Panc1 (cell line): ENCODE results near the gene ZNF664. TPM values are rescaled to one million over a fixed set of nuclear protein-coding genes. Genes with fewer than 3 reads are reported as not detected.

Source experiments
- ATAC-seq: fragments of 200-7000 bp; cut with Tn5 transposase; 2 replicates; pipeline ENCODE4 v1.9.1; 2020; ENCODE audit warnings: mild to moderate bottlenecking, moderate library complexity
- BruUV-seq: library from RNA; stranded (reverse); fragments of 400-500 nt; replicated peaks from 2 replicates; lab custom pipeline; 2021; lab: Mats Ljungman, UMichigan
- CTCF ChIA-PET: fragments of 300-600 bp; sonication (Branson Sonifier 250); formaldehyde crosslinking; loops from one replicate; lab custom pipeline; 2022; ENCODE audit warnings: antibody characterized with exemption; lab: Charles Lee
- POLR2A ChIA-PET: fragments of 300-600 bp; sonication (Branson Sonifier 250); formaldehyde crosslinking; loops from one replicate; lab custom pipeline; 2022; ENCODE audit warnings: antibody characterized with exemption; lab: Charles Lee
- DNase-seq: peaks from one replicate; pipeline ENCODE4 v3.0.0-alpha.2; 2010; ENCODE audit warnings: low read depth, low spot score
- H3K27ac ChIP-seq: 2 replicates; pipeline ENCODE4 v1.5.1; 2011; ENCODE audit warnings: mild to moderate bottlenecking, low read length, inconsistent platforms
- H3K27me3 ChIP-seq: fragments of 200-500 bp; sonication (Bioruptor generic); 2 replicates; pipeline ENCODE4 v1.6.0; 2014; ENCODE audit warnings: low read length, inconsistent platforms; ENCODE audit not compliant: control insufficient read depth, insufficient read depth
- H3K36me3 ChIP-seq: fragments of 200-500 bp; sonication (Bioruptor generic); 2 replicates; pipeline ENCODE4 v1.5.1; 2014; ENCODE audit warnings: inconsistent platforms, mild to moderate bottlenecking, low read length, moderate library complexity; ENCODE audit not compliant: control insufficient read depth, insufficient read depth
- H3K4me1 ChIP-seq: 2 replicates; pipeline ENCODE4 v1.5.1; 2011; ENCODE audit warnings: inconsistent platforms, mild to moderate bottlenecking, low read length, moderate library complexity; ENCODE audit not compliant: control insufficient read depth, insufficient read depth
- H3K4me3 ChIP-seq, 2 experiments: 2 replicates each; pipeline ENCODE4 v1.5.1; 2011 to 2012; ENCODE audit warnings: low read depth in 2 of 2, low read length in 2 of 2, mild to moderate bottlenecking in 2 of 2, inconsistent platforms in 1 of 2, moderate library complexity in 1 of 2
- H3K9me3 ChIP-seq: fragments of 200-500 bp; sonication (Bioruptor generic); 2 replicates; pipeline ENCODE4 v1.5.1; 2014; ENCODE audit warnings: low read depth, mild to moderate bottlenecking, inconsistent platforms, low read length, moderate library complexity; ENCODE audit not compliant: control insufficient read depth, insufficient read depth
- POLR2AphosphoS5 ChIP-seq: IDR thresholded peaks from 2 replicates; pipeline ENCODE4 v1.6.1; 2012; ENCODE audit warnings: mild to moderate bottlenecking, low read depth, low read length, moderate library complexity
- SIN3A ChIP-seq: IDR thresholded peaks from 2 replicates; pipeline ENCODE4 v1.6.1; 2012; ENCODE audit warnings: low read depth, mild to moderate bottlenecking, low read length, moderate library complexity, borderline replicate concordance; ENCODE audit not compliant: insufficient read depth
- TCF7L2 ChIP-seq: IDR thresholded peaks from 2 replicates; pipeline ENCODE4 v1.6.1; 2011; ENCODE audit warnings: mild to moderate bottlenecking, low read depth, low read length, inconsistent platforms
- in situ Hi-C: cut with HindIII; loops from 2 replicates; pipeline ENCODE4 v1.10.0; 2016; ENCODE audit warnings: low sequenced_read_pairs, low pct_unique_long_range_greater_than_20kb
- intact Hi-C: fragments of 100-400 bp; cut with micrococcal nuclease; formaldehyde crosslinking; loops from one replicate; pipeline ENCODE4 v1.10.0; 2022; ENCODE audit not compliant: unreplicated experiment
- total RNA-seq: library from RNA; stranded (reverse); gene quantifications from one replicate; pipeline ENCODE4 v1.2.1, GENCODE V29; 2021; ENCODE audit not compliant: unreplicated experiment
- TF ChIP-seq, protein P1 (sequence below), 2 experiments: IDR thresholded peaks; 2 replicates each; pipeline ENCODE4 v1.6.1; 2011 to 2012; ENCODE audit warnings: low read depth in 2 of 2, control low read depth in 1 of 2, low read length in 1 of 2, mild to moderate bottlenecking in 1 of 2, moderate library complexity in 1 of 2; ENCODE audit not compliant: insufficient read depth in 1 of 2
- TF ChIP-seq, protein P2 (sequence below): fragments of 450-650 bp; IDR thresholded peaks from 2 replicates; pipeline ENCODE4 v1.5.1; 2017; ENCODE audit warnings: mild to moderate bottlenecking

ZNF664 gene
- total RNA-seq, 1 experiment from 2014 or later: 115 TPM

DNA sequence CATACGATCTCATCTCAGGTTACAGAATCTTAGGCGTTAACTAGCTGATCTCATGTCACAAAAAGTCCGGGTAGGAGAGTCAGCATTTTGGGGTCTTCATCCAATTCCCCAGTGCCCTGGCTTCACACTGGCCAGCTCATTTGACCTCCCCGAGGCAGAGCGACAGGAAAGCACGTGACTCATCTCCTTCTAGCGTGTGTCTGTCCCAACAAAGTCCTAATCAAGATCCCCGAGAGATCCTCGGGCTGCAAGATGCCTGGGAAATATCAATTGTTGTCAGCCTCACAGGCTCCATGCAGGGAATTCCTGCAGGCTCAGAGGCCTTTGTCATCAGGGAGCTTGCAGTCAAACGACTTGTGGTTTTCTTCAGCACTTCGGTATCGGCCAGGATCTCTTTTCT, 57.5 kb downstream of the ZNF664 start:
- TF ChIP-seq SIN3A (no peak), POLR2AphosphoS5 (no peak), TCF7L2 (no peak)
- TF ChIP-seq, protein P1, sequence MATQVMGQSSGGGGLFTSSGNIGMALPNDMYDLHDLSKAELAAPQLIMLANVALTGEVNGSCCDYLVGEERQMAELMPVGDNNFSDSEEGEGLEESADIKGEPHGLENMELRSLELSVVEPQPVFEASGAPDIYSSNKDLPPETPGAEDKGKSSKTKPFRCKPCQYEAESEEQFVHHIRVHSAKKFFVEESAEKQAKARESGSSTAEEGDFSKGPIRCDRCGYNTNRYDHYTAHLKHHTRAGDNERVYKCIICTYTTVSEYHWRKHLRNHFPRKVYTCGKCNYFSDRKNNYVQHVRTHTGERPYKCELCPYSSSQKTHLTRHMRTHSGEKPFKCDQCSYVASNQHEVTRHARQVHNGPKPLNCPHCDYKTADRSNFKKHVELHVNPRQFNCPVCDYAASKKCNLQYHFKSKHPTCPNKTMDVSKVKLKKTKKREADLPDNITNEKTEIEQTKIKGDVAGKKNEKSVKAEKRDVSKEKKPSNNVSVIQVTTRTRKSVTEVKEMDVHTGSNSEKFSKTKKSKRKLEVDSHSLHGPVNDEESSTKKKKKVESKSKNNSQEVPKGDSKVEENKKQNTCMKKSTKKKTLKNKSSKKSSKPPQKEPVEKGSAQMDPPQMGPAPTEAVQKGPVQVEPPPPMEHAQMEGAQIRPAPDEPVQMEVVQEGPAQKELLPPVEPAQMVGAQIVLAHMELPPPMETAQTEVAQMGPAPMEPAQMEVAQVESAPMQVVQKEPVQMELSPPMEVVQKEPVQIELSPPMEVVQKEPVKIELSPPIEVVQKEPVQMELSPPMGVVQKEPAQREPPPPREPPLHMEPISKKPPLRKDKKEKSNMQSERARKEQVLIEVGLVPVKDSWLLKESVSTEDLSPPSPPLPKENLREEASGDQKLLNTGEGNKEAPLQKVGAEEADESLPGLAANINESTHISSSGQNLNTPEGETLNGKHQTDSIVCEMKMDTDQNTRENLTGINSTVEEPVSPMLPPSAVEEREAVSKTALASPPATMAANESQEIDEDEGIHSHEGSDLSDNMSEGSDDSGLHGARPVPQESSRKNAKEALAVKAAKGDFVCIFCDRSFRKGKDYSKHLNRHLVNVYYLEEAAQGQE (IDR thresholded peaks at IDR 0.05; ENCODE audit: insufficient read depth in 1 of 2, low read depth in 2 of 2, low read length in 1 of 2): no peak
- TF ChIP-seq, protein P2, sequence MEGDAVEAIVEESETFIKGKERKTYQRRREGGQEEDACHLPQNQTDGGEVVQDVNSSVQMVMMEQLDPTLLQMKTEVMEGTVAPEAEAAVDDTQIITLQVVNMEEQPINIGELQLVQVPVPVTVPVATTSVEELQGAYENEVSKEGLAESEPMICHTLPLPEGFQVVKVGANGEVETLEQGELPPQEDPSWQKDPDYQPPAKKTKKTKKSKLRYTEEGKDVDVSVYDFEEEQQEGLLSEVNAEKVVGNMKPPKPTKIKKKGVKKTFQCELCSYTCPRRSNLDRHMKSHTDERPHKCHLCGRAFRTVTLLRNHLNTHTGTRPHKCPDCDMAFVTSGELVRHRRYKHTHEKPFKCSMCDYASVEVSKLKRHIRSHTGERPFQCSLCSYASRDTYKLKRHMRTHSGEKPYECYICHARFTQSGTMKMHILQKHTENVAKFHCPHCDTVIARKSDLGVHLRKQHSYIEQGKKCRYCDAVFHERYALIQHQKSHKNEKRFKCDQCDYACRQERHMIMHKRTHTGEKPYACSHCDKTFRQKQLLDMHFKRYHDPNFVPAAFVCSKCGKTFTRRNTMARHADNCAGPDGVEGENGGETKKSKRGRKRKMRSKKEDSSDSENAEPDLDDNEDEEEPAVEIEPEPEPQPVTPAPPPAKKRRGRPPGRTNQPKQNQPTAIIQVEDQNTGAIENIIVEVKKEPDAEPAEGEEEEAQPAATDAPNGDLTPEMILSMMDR: no peak
- Histone ChIP-seq H3K4me1 (no peaks in the 10 kb centered on the region), H3K36me3 (no peaks in the 10 kb centered on the region), H3K27me3 (no peaks in the 10 kb centered on the region), H3K27ac (no peak overlapping the region), H3K9me3 (no peaks in the 10 kb centered on the region), H3K4me3 (no peak overlapping the region)
- ATAC-seq (no peak), DNase-seq (no peak)
- ChIA-PET POLR2A (no interaction called here), CTCF (no interaction called here)
- intact Hi-C loops (no loop called here), in situ Hi-C loops (no loop called here)
- BruUV-seq: no TSS peak

DNA sequence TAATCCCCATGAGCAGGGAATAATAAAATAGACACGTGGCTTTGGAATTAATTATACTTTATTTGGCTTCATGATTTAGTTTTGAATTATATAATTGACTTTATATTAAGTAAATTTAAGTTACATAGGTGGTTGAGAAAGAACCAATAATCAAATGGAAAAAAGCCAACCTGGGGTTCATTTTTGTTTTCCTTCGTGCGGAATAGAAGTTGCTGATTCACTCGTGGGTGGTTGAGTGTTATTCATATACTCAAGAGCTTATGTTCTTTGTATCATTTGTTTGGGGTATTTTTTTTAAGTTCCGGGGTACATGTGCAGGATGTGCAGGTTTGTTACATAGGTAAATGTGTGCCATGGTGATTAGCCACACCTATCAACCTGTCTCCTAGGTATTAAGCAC, 58.0 kb downstream of the ZNF664 start:
- no peak for ATAC-seq
- TF ChIP-seq SIN3A (no peak), TCF7L2 (no peak), POLR2AphosphoS5 (no peak)
- TF ChIP-seq, protein P1 (IDR thresholded peaks at IDR 0.05; ENCODE audit: insufficient read depth in 1 of 2, low read depth in 2 of 2, low read length in 1 of 2): no peak
- TF ChIP-seq, protein P2: no peak
- DNase-seq: no peak
- H3K36me3 ChIP-seq: no peaks in the 10 kb centered on the region
- BruUV-seq: no TSS peak
- ChIA-PET CTCF (no interaction called here), POLR2A (no interaction called here)
- no peaks in the 10 kb centered on the region for H3K4me1 ChIP-seq
- no peak overlapping the region for H3K4me3 ChIP-seq
- no peaks in the 10 kb centered on the region for H3K9me3 ChIP-seq
- no peaks in the 10 kb centered on the region for H3K27me3 ChIP-seq
- intact Hi-C loops: no loop called here
- in situ Hi-C loops: no loop called here
- no peak overlapping the region for H3K27ac ChIP-seq
